IMR-90 (cell line): Measurements from ENCODE around the gene AGO3.

Experiments
- CEBPB ChIP-seq: IDR thresholded peaks from 2 replicates; pipeline ENCODE4 v1.6.1; 2012; ENCODE audit warnings: low read depth, low read length, improper control_type of control experiment
- CTCF ChIP-seq: conservative IDR thresholded peaks from 2 replicates; pipeline ENCODE4 v1.5.1; 2012; ENCODE audit warnings: mild to moderate bottlenecking, low read depth, low read length, improper control_type of control experiment
- MAFK ChIP-seq: IDR thresholded peaks from 2 replicates; pipeline ENCODE4 v1.6.1; 2012; ENCODE audit warnings: low read depth, low read length, improper control_type of control experiment
- MXI1 ChIP-seq: IDR thresholded peaks from 2 replicates; pipeline ENCODE4 v1.6.1; 2012; ENCODE audit warnings: low read depth, mild to moderate bottlenecking, low read length, moderate library complexity, borderline replicate concordance
- NFE2L2 ChIP-seq: fragments of 150-350 bp; IDR thresholded peaks from 2 replicates; pipeline ENCODE4 v1.6.1; 2016; ENCODE audit warnings: low read depth, mild to moderate bottlenecking, low read length
- POLR2A ChIP-seq: IDR thresholded peaks from 2 replicates; pipeline ENCODE4 v1.6.1; 2012; ENCODE audit warnings: mild to moderate bottlenecking, low read depth, low read length

GRCh38 chr1:35888255-35888654 lies 42.6 kb upstream of the AGO3 start:
- TF ChIP-seq MAFK (no peak), POLR2A (no peak), CTCF (no peak), MXI1 (no peak), NFE2L2 (no peak), CEBPB (no peak)
